Measurements from ENCODE around the gene GAS2L3. TPM values are rescaled to one million over a fixed set of nuclear protein-coding genes. Genes with fewer than 3 reads are reported as not detected.

The GAS2L3 gene
- polyA plus RNA-seq, 1 experiment: 9.1 TPM

DNA sequence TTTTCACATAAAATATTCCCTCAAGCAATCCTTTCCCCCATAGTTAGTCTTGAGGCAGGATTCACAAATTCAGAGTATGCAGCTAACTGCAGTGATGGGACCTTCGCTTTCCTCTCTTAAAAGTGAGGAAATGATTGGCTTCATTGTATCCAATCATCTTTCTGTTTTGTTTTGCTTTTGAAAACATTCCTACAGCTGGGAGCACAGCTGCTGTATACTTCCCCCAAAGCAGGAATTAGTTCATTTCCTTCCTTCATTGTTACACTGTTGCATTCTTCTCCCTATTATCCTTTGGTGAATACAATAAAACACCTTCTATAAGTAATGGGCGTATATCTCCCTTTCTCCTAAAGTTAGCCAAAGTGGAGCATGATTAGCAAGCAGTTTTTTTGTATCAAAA, 9.4 kb upstream of the GAS2L3 start:
- CTCF ChIA-PET: no interaction called here
- no peak for DNase-seq (ENCODE audit: low read depth, low spot score)
- TF ChIP-seq, protein P1, sequence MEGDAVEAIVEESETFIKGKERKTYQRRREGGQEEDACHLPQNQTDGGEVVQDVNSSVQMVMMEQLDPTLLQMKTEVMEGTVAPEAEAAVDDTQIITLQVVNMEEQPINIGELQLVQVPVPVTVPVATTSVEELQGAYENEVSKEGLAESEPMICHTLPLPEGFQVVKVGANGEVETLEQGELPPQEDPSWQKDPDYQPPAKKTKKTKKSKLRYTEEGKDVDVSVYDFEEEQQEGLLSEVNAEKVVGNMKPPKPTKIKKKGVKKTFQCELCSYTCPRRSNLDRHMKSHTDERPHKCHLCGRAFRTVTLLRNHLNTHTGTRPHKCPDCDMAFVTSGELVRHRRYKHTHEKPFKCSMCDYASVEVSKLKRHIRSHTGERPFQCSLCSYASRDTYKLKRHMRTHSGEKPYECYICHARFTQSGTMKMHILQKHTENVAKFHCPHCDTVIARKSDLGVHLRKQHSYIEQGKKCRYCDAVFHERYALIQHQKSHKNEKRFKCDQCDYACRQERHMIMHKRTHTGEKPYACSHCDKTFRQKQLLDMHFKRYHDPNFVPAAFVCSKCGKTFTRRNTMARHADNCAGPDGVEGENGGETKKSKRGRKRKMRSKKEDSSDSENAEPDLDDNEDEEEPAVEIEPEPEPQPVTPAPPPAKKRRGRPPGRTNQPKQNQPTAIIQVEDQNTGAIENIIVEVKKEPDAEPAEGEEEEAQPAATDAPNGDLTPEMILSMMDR (IDR thresholded peaks at IDR 0.05; ENCODE audit: low read depth, low read length): no peak
- POLR2A ChIA-PET: no interaction called here
- H3K27me3 ChIP-seq (ENCODE audit: control insufficient read depth, insufficient read depth, low read length): no peaks in the 10 kb centered on the region
- no peak overlapping the region for H3K27ac ChIP-seq (ENCODE audit: low read depth, low read length)
- no peak overlapping the region for H3K4me3 ChIP-seq (ENCODE audit: low read depth, low read length)
- no peaks in the 10 kb centered on the region; the same call in 1 of the 2 replicates for H3K9me3 ChIP-seq (ENCODE audit: control insufficient read depth, insufficient read depth, low read length)

DNA sequence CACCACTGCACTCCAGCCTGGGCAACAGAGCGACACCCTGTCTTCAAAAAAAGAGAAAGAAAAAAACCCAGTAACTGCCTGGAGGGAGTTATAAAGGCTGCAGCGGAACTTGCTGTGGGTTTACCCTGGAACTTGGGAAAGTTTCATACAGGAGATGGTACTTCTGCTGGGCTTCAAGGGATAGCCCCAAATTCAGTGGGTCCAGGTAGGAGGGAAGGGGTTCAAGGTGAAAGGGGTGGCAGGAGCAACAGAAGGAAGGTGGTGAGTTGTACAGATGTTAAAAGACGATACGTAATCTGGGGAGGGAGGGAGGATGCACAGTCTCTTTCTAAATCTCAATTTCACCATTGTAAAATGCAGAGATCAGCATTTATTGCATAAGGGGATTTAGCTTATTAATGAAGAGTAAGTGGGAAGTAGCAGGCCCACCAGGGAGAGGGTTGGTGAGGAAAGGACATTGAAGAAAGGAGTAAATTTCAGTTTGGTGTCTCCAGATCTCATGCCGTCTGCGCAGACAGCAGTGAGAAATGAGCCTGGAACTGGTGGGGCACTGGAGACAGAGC, 8.5 kb upstream of the GAS2L3 start:
- no peaks in the 10 kb centered on the region for H3K27me3 ChIP-seq (ENCODE audit: control insufficient read depth, insufficient read depth, low read length)
- H3K9me3 ChIP-seq (ENCODE audit: control insufficient read depth, insufficient read depth, low read length): no peaks in the 10 kb centered on the region
- ChIA-PET CTCF (interaction anchor here (0.9 to 1.1 kb wide), 2 partner anchors 10 to 160 kb away, joined by 3 read pairs; no protein-coding TSS in a partner anchor), POLR2A (no interaction called here)
- H3K4me3 ChIP-seq (ENCODE audit: low read depth, low read length): no peak overlapping the region
- DNase-seq (ENCODE audit: low read depth, low spot score): no peak
- TF ChIP-seq, protein P1 (IDR thresholded peaks at IDR 0.05; ENCODE audit: low read depth, low read length): no peak
- no peak overlapping the region for H3K27ac ChIP-seq (ENCODE audit: low read depth, low read length)

DNA sequence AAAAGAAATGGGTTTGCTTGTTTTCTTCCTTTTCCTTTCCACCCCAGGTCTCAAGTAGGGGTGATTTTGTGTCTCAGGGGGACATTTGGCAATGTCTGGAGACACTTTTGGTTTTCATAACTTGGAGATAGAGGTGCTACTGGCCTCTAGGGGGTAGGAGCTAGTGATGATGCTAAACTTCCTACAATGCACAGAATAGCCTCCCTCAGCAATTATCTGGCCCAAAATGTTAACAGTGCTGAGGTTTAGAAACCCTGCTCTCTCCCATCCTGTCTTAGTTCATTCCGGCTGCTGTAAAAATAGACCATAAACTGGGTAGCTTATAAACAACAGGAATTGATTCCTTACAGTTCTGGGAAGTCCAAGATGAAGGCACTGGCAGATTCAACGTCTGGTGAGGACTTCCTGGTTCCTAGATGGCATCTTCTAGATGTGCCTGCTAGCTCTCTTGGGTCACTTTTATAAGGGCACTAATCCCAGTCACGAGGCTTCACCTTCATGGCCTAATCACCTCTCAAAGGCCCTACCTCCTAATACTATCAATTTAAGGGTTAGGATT, 7.4 kb upstream of the GAS2L3 start:
- ChIA-PET POLR2A (no interaction called here), CTCF (interaction anchor here (0.6 to 2.6 kb wide), 5 partner anchors 11 to 510 kb away, joined by 3 to 12 read pairs (median 3); no protein-coding TSS in a partner anchor)
- Histone ChIP-seq H3K27ac (ENCODE audit: low read depth, low read length) (no peak overlapping the region), H3K4me3 (ENCODE audit: low read depth, low read length) (no peak overlapping the region), H3K9me3 (ENCODE audit: control insufficient read depth, insufficient read depth, low read length) (no peaks in the 10 kb centered on the region), H3K27me3 (ENCODE audit: control insufficient read depth, insufficient read depth, low read length) (no peaks in the 10 kb centered on the region)
- TF ChIP-seq, protein P1 (IDR thresholded peaks at IDR 0.05; ENCODE audit: low read depth, low read length): no peak
- DNase-seq (ENCODE audit: low read depth, low spot score): no peak

DNA sequence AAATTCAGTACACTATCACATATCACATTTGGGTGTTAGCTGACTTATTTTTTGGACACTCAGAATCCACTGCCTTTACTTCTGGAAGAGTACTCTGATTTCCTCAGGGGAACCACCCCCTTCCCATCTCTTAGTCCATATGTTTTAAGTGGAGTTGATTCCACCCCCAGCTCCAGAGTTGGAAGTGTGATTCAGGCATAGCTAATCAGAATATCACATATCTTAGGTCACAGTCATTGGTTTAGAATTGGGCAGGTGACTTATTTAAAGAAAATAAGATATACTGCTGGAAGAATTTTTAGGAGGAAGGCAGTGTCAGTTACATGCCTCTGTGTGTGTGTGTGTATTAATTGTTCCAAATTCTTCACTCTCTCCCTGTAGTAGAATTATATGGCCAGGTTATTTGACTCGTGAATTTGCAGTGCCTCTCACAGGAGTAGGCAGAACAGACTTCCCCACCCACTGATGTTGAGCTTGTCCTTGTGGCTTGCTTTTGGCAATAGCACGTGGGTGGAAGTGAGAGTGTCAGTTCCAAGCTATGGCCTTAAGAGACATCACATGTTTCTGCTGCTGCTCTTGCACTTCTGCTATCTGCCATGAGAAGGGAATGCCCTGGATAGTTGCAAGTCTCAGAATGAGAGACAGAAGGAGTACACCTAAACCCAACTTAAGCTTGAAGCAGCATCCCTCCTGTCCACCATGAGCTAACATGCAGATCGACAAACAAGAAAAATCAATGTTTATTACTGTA, 6.4 kb upstream of the GAS2L3 start:
- Histone ChIP-seq H3K27ac (ENCODE audit: low read depth, low read length) (no peak overlapping the region), H3K9me3 (ENCODE audit: control insufficient read depth, insufficient read depth, low read length) (no peaks in the 10 kb centered on the region), H3K27me3 (ENCODE audit: control insufficient read depth, insufficient read depth, low read length) (no peaks in the 10 kb centered on the region), H3K4me3 (ENCODE audit: low read depth, low read length) (no peak overlapping the region)
- TF ChIP-seq, protein P1 (IDR thresholded peaks at IDR 0.05; ENCODE audit: low read depth, low read length): no peak
- ChIA-PET POLR2A (no interaction called here), CTCF (interaction anchor here (0.6 to 2.6 kb wide), 3 partner anchors 12 to 509 kb away, joined by 3 to 12 read pairs (median 7); no protein-coding TSS in a partner anchor)
- no peak for DNase-seq (ENCODE audit: low read depth, low spot score)

DNA sequence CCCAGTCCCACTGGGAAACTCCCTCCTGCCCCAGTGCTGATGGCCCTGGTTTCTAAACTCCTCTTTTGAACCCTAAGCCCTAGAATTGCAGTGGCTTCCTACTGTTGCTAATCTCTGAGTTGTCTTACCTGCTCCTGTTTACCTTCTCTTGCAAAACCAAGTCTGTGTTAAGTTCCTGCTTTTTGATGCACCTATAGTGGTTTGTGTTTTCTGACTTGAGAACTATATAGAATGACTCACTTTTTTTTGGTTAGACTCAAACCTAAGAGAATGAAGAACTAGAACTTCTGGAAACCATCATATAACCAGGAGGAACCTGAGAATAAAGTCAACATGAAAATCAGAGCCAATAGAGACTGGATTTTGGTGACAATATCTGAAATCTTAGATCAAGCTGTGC, 5.5 kb upstream of the GAS2L3 start:
- ChIA-PET CTCF (interaction anchor here (2.6 kb wide), 1 partner anchor 333 kb away, joined by 12 read pairs; no protein-coding TSS in a partner anchor), POLR2A (no interaction called here)
- TF ChIP-seq, protein P1 (IDR thresholded peaks at IDR 0.05; ENCODE audit: low read depth, low read length): no peak

More for the DNA sequence above, 5.5 kb upstream of the GAS2L3 start:
- DNase-seq (ENCODE audit: low read depth, low spot score): no peak
- H3K4me3 ChIP-seq (ENCODE audit: low read depth, low read length): no peak overlapping the region
- H3K27me3 ChIP-seq (ENCODE audit: control insufficient read depth, insufficient read depth, low read length): no peaks in the 10 kb centered on the region
- no peaks in the 10 kb centered on the region for H3K9me3 ChIP-seq (ENCODE audit: control insufficient read depth, insufficient read depth, low read length)
- no peak overlapping the region for H3K27ac ChIP-seq (ENCODE audit: low read depth, low read length)
